Airway epithelial cell (primary cell): ENCODE results near the gene BMP7. TPM values are rescaled to one million over a fixed set of nuclear protein-coding genes. Genes with fewer than 3 reads are reported as not detected.

Experiments
- total RNA-seq: library from RNA; depleted of rRNA; stranded (reverse); fragments of >200 nt; gene quantifications from 2 replicates; pipeline ENCODE4 v1.2.3, GENCODE V29; 2015

Gene BMP7
- 0.33 and 0.49 TPM in 2 replicates for total RNA-seq

DNA sequence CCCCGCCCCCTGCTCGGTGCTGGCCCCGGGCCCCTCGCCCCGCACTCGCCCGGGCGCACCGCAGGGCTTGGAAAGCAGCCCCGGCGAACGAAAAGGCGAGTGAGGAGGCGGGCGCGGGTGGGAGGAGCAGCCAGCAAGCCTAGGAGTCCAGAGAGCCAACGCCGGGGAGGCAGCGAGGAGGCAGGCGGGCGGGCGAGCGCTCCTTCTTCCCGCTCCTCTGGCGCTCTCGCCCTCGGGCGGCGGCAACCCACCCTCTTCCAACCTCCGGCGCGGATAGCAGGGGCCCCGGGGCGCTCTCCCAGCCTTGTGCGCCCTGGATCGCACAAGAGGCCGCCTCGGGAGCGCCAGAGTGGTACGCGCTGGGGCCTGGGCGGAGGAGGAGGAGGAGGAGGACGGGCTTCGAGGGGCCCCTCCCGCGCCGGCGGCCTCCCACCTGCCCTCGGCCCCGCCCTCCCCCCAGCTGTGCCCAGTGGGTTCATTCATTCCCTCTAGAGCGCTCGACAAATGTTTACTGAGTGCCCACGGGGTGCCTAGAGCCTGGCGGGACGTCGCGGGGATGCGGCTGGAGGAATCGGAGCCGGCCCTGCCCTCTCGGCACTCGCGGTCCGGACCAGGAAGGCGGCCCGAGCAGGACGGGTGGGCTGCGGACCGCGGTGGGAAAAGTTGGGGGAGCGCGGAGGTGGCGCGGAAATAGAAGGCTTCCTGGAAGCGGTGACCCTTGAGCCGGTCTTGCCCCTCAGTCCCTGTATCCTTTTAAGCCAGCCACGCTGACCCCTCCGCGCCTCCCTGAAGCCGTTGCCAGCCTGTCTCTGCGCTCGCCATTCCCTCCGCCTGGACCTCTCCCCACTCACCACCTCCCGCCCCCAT is at the start of gene BMP7:
BMP7 (minus strand) TSS at position 351 of the 867 bp plus-strand sequence. CDS start 519 bp downstream, outside the sequence.

Other genes starting within 250 kb of the BMP7 start
- not detected in 2 replicates for gene SPO11, start 63.2 kb upstream of the BMP7 start, total RNA-seq
- 41.1 and 51.4 TPM in 2 replicates for gene RAE1, start 84.6 kb upstream of the BMP7 start, total RNA-seq
- gene RBM38, start 124.8 kb upstream of the BMP7 start, total RNA-seq = 14.2 and 19.8 TPM in 2 replicates